Nucleus accumbens (tissue), 56 donors: ENCODE data around the gene FOXRED1.
A peak's percentile ranks its signal among the peaks of the same experiment; 100 is the strongest.
"Not testable (repeated sequence)": the region's sequence is repeated elsewhere in the genome, so short reads cannot be mapped to it uniquely, and the experiment has no call there.

Source experiments
- DNase-seq, 56 donors: peaks; one replicate each; lab custom pipeline; 2025; lab: John Stamatoyannopoulos, UW

Gene FOXRED1

DNA sequence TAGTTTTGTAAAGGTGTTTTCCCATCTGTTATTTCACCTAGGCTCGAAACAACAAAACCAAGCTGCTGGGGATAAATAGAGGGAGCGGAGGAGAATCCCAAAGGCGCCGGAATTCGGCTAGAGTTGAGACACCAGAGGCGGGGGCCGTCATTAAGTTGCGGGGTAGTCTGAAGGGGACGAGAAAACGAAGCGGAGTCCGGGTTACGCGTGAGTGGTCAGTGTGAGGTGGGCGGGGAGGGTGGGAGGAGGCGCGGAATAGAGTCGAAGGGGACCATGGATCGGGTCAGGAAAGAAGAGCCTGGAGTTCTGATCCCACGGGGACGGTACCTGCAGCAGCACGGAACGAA lies 620 bp upstream of the FOXRED1 start:
- DNase-seq: peak in 1 of 56 donors; percentile 63

DNA sequence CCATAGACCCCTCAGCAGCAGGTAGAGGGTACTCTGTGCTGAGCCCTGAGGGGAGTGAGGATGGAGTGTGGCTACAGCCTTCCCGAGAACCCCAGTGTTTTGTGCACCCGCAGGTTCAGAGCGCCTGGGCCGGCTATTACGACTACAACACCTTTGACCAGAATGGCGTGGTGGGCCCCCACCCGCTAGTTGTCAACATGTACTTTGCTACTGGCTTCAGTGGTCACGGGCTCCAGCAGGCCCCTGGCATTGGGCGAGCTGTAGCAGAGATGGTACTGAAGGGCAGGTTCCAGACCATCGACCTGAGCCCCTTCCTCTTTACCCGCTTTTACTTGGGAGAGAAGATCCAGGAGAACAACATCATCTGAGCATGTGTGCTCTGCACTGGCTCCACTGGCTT lies 8.4 kb downstream of the FOXRED1 start:
- DNase-seq: no peak

DNA sequence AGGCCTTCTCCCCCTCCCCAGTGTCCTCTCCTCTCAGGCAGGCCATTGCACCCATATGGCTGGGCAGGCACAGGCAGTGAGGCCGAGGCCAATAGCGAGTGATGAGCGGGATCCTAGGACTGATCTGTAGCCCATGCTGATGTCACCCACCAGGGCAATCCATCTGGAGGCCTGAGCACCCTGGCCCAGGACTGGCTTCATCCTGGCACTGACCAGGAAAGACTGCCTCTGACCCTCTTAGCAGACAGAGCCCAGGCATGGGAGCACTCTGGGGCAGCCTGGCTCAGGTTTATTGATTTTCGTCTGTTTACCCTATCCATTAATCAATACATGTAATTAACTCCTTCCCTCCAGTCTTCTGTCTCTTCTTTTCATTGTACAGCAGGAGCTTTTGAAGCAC lies 8.8 kb downstream of the FOXRED1 start:
- DNase-seq: no peak

DNA sequence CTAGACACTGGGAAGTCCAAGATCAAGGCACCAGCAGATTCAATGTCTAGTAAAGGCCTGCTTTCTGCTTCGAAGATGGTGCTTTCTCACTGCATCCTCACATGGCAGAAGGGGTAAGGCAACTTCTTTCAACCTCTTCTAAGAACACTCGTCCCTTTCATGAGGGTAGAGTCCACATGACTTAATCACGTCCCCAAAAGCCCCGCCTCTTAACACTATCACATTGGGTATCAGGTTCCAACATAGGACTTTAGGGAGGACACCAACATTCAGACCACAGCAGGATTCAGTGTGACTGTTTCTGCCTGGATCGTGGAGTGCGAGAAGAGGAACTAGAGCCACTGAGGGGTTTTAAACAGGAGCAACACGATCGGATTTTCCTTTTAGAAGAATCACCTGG lies 10.2 kb downstream of the FOXRED1 start:
- no peak for DNase-seq

DNA sequence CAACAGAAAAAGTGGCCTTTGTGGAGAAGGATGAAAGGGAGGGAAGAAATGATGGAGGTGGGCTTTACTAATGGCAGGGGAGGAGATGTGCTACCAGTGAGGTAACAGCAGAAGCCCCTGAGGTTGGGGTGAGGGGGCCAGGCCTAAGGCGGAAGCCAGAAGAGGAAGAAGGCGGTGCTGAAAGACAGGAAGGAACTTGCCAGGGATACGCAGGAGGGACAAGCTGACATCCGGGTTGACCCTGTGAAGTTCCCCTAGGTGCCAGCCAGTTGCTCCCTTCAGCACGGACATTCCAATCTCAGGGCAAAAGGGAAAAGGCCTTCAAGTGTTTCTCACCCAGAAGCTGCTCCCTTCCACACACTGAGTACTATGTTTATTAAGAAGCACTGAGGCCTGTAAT lies 11.6 kb downstream of the FOXRED1 start:
- DNase-seq: no peak

DNA sequence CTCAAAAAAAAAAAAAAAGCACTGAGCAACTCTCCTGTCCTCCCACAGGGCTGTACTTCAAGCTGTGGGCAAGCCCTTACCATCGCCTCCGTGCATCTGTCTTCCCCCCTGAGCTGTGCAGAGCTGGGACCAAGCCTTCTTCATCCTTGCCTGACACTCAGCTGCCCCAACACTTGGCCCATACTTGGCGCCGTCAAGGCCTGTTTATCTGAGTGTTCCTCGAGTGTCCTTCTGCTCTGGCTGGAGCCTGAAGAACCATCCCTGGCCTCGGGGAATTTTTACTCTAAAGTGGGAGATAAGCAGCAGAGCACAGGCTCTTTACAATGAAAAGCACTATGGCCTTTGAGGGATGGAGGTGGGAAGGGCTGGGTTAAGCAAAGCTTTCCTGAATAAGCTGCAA lies 12.3 kb downstream of the FOXRED1 start:
- no peak for DNase-seq

DNA sequence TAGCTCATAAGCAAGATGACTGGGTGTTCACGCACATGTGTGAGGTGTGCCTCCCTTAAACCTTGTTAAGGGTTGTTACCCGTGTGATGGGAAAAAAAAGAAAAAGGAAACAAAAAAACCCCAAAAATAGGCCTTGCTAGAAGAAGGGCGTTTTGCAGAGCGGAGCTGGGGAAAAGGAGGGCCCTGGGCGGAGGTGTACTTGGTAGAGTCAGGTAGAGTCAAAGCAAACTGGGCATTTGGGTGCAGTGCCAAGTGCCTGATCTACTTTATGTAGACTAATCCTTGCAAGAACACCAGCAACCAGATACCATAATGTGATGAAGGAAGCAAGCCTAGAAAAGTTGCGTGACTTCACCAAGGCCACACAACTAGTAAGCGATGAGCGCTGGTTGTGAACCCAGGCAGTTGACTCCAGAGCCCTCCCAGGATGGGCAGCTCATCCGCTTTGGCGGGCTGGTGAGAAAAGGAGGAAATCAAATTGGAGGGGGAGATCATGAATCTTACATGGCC lies 12.8 kb downstream of the FOXRED1 start:
- no peak for DNase-seq

DNA sequence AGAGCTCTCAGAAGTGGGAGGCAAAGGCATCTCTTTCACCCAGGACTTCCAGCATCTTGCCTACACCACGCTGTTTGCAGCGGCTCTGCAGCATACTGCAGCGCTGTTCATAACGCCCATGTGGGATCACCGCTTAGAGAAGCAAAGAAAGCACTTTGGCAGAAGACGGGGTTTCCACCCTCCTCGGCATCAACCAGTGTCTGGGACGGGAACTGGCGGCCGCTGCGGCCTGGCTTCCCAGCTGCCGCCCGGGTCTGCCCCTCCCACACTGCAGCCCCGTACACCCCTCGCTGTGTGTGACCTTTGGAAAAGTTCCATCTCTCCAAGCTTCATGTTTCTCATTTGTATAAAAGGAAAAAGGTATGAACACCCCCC lies 13.4 kb downstream of the FOXRED1 start:
- DNase-seq: peak in 37 of 56 donors; percentile 13 to 73 (median 40)

DNA sequence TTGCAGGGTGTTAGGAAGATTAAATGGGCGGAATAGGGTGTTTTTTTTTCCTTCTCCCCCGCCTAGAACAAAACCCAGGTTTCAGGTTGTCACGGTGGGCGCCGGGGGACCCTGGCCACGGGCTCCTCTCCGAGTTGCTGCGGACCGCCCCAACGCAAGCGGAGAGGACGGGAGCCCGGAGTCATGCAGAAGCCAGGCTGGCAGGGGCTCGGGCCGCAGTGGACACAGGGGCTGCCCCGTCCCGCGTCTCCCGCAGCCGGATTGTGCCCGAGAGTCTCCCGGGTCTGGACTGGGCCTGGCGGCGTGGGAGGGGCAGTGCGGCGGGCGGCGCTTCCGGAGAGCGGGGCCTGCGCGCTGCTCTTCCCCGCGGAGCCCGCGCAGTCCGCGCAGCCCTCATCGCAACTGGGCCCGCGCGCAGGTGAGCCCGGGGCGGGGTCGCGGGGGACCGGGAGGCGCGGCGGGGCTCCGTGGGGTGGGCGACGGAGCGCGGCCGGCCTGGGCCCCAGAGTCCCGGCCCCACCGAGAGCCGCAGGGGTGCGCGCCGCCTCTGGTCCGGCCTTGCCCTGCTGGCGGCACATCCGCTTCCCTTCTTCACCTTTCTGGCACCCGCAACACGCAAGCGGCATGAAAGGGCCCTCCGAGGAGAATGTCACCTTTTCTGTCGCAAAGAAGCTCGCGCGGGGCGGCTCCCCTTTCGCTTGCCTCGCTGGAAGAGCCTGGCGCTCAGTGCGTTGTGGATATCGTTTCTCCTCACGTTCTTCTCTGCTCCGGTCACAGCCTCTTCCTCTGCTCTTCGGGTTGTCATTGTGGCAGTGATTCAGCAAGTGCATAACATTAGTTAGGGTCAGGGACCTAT lies 14.0 kb downstream of the FOXRED1 start, which contains the start of gene TIRAP:
Gene TIRAP, plus strand, starts transcription at position 358 of the 856 bp plus-strand sequence. CDS start 7,802 bp downstream, outside the sequence.
- peak in 43 of 56 donors; percentile 21 to 75 (median 46) for DNase-seq

DNA sequence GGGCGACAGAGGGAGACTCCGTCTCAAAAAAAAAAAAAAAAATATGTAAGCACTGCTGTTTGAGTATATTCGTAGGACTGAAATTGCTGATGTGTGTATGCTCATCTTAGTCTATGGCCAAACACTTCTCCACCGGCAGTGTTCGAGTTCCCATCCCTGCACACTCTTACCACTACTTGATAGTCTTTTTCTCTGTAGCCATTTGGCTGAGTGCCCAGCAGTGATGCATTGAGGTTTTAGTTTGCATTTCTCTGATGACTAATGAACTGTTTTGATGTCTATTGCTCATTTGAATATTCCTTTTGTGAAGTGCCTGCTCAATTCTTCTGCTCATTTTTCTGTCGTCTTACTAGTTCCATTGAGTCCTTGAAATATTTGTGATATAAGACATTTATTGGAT lies 15.9 kb downstream of the FOXRED1 start:
- DNase-seq: peak in 10 of 56 donors; percentile 4 to 74 (median 24)

DNA sequence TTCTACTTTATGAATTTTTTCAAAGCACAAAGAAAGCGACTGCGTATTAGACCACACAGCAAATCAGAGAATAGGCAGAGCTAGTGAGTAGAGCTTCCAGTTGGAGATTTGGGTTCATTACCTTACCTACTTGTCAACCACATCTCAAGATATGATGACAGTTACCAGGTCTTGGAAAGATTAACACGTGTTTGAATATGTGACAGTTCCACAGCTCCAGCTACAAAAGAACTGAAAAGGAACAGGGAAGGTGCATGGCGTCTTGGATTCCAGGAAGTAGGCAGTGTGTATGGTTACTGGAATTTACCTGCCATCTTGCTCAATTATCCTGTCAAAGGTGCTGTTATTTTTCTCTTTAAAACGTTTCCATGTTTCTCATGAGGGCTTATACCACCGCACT lies 19.3 kb downstream of the FOXRED1 start:
- DNase-seq: no peak

DNA sequence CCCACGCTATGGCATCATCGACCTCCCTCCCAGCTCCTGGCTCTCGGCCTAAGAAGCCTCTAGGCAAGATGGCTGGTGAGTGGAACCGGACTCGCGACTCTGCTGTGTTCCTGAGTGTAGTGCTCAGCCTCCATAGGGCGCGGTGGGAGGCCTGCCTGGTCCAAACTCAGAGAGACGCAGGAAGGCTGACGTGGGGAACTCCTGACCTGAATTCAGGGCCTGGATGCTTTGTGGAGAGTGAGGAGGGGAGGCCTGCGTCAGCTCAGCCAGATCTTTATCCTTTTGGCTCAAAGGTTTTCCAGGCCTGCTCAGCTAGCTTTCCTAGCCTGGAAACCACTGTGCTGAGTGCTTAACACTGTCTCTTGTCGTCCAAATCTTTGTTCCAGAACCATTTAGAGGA lies 21.9 kb downstream of the FOXRED1 start:
- DNase-seq: no peak

DNA sequence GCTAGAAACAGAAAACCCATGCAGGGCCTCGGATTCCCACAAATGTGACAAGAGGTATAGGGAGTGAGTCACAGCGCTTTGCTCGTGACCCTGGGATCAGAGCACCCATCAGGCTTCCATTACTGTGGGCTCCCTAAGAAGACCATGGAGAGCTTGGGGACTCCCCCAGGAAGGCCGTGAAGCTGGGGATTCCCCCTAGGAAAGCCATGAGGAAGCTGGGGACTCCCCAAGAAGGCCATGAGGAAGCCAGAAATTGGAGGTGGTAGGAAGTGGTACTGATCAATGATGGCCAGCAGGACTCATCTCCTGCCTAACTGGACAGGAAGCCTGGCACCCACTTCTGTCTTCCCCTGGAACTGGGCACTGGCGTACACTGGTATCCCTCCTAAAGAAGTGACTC lies 24.8 kb downstream of the FOXRED1 start:
- no peak for DNase-seq

DNA sequence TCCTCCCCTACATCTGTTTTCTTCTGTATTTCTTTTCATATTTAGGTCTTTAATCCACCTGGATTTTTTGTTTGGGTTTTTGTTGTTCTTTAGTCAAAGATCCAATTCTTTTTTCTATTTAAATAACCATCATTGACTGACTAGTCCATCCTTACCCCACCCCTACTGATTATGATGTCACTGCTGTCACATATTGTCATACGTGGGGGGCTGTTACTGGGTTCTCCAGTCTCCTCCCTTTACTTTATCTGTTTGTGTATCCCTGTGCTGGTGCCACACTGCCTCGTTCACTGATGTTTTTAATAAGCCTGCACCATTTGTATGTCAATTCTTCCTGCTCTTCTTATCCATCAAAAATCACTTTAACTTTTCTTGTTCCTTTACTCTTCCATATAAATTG lies 28.1 kb downstream of the FOXRED1 start:
- no peak for DNase-seq

DNA sequence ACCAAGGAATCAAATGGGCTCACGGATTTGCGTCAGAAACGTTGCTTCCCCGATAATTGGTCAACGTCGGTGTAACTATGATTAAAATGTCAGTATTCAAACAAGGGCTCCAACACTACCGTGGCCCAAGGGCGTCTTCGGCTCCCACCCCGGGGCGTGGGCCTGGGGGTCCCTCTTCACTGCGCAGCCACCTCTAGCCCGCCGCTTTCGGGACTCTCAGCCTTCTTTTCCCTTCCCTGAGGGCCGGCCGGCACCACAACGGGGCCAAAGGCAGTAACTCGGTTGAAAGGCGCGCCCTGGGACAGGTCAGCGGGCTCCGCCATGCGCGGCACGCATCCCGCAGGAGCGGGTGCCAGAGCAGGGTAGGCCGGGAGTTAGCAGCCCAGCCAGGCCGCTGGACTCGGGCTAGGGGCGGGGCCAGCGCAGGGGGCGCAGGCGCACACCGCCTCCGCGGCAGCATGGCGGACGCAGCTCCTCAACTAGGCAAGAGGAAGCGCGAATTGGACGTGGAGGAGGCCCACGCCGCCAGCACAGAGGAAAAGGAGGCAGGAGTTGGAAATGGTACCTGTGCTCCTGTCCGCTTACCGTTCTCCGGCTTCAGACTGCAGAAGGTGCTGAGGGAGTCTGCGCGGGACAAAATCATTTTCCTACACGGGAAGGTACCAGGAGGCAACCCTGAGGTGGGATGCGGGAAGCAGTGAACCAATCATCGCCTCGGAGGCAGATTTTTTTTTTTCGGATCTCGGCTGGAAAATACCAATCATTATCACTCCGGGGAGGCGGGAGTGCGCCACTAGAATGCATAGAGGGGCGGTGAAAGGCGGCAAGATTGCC lies 34.9 kb downstream of the FOXRED1 start, which contains the start of gene DCPS:
Gene DCPS, plus strand, starts transcription at position 438 of the 834 bp plus-strand sequence. Its CDS starts 21 bp downstream, at position 459.
- DNase-seq: peak in 55 of 56 donors; percentile 51 to 93 (median 85)

DNA sequence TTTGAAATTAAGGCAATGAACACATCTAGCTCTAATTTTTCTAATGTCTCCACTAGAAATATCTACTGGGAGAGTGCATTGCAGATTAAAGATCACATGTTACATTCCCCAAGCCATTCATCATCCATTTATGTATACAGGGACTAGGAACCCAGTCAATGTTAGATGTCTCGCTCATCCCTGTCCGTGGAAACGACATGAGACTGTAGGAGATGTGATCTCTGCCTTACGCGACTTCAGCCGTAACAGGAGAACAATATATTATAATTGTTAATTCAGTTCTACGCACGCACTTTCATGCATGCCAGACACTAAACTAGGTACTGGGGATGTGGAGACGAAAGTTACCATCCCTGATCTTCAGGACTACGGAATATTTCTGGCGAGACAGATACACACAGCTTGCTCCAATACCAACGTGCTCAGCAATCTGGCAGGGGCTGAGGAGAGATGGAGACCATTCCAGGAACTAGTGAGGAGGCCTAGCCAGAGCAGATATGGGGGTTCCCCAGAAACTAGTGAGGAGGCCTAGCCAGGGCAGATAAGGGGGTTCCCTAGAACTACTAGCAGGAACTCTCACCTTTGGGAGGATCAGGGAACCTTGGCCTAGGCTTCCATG lies 35.6 kb downstream of the FOXRED1 start:
- peak in 2 of 56 donors; percentile 49 to 57 for DNase-seq

DNA sequence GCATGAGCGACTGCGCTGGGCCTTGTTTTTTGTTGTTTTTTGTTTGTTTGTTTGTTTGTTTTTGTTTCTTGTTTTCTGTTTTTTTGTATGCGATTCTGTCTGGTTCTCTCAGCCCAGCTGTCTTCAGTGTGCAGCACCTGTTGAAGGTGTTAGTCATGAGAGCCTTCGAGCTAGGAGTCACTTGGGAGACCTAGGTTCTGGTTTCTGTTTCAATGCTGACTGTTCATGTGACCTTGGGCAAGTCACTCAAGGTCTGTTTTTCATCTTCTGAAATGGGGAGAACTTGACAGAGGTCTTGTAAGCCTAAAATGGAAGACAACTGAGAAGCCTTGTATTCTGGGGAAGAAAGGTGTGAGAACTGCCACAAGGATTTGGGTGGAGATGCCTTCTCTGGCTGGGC lies 36.7 kb downstream of the FOXRED1 start:
- DNase-seq: no peak

DNA sequence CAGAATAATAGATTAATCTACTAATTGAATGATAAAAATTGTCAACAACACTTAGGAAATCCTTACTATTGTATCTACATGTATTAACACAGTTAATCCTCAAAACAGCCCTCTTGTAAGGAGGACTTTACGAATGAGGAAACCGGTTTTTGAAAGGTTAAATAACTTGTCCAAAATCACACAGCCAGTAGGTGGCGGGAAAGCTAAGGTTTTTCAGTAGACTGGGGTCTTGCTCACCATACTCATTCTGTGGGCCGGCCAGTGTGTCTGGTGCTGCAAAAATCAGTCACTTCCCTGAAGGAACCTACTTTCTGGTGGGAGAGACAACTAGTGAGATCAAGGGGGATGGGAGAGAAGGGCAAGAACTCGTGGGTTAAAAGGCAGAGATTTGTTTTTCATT lies 38.8 kb downstream of the FOXRED1 start:
- DNase-seq: peak in 3 of 56 donors; percentile 10 to 30 (median 17)

DNA sequence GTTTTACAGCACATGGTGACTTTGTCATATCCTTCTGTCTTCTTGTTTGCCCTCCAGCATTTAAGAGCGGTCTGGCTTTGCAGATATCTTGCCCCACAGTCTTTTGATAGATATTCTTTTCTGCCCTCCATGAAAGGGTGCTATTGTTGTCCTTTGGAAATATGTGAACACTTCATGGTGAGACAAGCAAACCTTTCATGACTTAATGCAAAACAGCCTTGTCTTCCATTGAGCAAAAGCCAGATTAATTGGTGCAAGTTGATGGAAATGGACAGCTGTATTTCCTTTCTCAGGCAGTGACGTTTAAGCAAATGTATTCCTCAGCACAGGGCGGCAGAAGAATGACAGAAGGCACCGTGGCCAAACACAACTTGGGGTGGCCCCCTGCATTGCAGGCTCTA lies 39.3 kb downstream of the FOXRED1 start:
- DNase-seq: no peak

DNA sequence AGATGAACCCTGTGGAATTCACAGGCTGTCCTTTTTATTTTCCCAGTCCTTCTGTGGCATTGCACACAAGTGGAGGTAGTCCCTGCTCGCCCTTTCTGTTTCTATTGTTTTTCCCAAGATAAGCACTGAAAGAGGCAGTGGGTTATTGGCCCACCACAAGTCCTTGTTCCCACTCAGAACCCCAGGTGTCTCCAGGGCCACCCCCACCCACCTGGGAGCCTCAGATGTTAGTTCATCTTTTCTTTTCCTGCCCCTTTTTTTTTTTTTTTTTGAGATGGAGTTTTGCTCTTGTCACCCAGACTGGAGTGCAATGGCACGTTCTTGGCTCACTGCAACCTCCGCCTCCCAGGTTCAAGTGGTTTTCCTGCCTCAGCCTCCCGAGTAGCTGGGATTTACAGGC lies 39.8 kb downstream of the FOXRED1 start:
- DNase-seq: not testable (repeated sequence)
